Posterior cingulate gyrus (tissue), 11 donors: ENCODE results near the gene VAMP3.
"Not testable (repeated sequence)": the region's sequence is repeated elsewhere in the genome, so short reads cannot be mapped to it uniquely, and the experiment has no call there.

Experiments
- DNase-seq, 10 donors: peaks; one replicate each; pipeline versions ENCODE4 v3.0.0 to v3.0.0-alpha.2; 2020 to 2021; ENCODE audit warnings: mixed read lengths in 3 of 10
- intact Hi-C: fragments of 100-400 bp; cut with DNase I; formaldehyde crosslinking; loops from one replicate; pipeline ENCODE4 v1.15.1; 2023

VAMP3 gene

DNA sequence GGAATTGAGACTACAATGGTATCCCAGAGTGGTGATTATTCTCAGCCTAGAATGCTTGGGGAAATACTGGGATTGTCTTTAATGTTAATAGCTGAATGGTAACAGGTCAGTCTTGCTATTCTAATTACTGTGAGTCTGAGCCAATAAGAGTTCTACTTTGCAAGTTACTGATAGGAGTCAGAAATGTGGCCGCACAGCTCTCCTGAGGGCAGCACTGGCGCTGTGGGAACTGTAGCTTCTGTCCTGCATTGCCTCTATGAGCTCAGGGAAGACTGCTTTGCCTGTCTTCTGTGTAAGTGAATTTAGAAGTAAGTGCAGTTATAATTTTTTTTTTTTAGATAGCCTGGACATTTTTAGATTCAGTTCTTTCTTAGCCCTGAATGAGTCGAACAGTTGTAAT, 10.0 kb upstream of the VAMP3 start:
- no peak for DNase-seq
- intact Hi-C loops = no loop called here

DNA sequence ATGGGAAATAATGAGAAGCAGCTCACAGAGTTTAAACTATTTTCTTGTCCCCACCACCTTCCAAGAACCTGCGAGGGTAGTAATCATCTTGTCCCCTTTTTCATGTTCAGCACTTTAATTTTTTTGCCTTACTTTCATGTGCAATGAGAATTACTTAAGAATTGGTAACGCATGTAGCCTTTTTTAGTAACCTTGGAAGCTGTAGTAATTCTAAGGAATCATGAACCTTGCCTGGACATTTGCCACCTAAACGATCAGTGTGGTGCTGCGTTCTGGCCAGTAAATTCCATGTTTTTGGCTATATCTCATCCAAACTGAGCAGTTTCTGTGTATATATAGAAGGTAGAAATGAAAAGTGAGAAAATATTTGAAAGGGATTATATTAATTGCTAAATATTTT, 3.9 kb upstream of the VAMP3 start:
- DNase-seq = no peak
- intact Hi-C loops = no loop called here

DNA sequence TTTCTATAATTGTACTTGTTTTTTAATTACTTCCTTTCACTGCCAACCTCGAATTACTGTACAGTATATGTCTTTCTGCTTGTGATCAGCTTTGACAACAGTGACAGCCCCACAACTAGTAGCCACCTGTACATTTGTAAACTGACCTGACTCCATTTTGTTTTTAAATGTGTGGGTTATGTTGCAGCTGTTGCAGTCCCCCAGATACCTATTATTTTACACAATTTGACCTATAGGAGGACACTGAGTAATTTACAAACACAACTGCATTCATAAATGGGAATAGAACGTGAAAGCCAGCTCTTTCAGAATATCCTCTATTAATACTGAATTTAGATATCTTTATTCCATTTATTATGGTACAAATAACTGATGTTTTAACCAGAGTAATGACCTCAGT, 2.5 kb upstream of the VAMP3 start:
- DNase-seq = no peak
- intact Hi-C loops = no loop called here

DNA sequence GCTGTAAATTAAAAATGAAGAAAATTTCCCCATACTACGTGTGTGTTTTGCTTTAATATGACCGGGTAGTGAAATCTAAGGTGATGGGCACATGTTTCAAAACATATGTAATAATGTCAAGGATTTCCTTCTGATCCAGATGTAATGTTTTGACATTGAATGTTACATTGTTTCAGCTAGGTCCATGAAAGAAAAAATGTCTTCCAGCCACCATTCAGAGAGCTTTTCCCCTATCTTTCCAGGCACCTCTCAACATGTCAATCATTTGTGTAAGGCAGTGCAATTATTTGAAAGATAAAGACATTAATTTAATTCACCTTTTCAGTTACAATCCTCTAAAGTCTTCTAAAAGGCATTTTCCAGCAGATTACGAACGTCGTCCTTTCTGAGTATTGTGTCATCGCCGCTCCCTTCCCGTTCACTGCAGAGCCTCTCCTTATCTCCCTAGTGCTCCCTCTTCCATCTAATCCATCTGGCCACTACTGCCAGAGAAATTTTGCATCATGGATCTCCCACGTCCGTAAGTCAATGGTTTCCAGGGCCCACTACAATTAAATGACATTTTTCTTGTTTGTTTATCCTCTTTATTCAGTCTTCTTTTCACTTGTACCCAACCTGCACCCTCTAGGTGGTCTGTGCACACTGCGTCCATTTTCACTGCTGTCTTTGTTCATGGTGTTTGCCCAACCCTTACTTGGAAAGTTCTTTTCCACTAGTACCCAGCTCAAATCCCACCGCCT, 1.3 kb upstream of the VAMP3 start:
- intact Hi-C loops = loop anchor here (5.0 kb wide), 1 partner anchor 103 kb away; no protein-coding TSS in a partner anchor

DNA sequence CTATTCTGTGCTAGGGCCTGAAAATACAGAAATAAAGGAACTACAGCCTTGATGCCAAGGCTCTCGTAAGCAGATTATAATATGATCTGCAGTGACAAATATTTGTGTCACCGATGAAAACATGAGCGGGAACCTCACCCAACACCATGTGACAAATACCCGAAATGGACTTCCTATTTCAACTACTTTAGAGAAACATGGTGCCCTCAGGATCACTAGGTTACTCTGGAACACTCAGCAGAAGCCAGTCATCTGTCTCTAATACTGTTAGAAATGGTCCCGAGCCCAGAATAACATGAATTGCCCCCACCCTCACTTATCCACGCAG, 463 bp upstream of the VAMP3 start:
- no peak for DNase-seq
- intact Hi-C loops = loop anchor here (5.0 kb wide), 1 partner anchor 103 kb away; no protein-coding TSS in a partner anchor

More for the DNA sequence above, 1.3 kb upstream of the VAMP3 start:
- no peak for DNase-seq

DNA sequence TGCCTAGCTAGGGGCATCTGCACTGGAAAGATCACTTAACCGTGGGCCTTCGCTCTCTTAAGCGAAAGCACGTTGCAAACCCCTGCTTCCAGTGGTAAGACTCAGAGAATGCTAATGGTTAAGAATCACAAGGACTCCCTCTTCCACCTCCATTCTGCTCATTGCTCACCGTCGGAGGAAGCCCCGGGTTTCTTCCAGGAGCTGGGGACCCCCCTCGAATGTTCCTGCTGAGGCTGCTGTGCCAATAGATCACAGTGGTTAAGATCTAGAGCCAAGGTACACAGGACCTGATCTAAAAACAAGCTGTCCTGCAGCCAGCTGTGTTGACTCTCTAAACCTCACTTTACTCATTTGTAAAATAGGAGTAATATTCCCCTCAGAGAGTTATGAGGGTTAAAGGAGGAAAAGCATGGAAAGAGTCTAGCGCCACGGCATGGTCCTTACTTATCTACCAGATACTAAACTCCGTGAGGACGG, 765 bp downstream of the VAMP3 start:
- intact Hi-C loops = loop anchor here (1.0 to 5.0 kb wide), 2 partner anchors 11 to 105 kb away; no protein-coding TSS in a partner anchor
- no peak for DNase-seq

DNA sequence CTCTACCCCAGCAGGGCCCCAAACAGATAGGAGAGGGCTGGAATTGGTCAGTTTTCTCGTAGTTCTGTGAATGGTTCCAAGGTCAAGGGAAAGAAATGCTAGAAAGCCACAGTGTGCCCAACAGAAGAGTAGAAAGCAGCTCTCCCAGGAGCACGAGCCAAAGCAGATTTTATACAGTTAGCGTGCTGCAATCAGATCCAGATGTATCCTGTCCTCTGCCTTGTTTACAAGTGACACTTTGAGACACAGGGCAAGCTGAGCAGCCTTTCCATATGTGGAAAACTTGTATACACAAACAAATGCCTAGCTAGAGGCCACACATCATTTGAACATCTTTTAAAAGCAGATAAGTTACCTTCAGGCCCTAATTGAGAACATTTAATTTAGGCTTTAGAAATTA, 6.5 kb downstream of the VAMP3 start:
- intact Hi-C loops = no loop called here
- DNase-seq = no peak

DNA sequence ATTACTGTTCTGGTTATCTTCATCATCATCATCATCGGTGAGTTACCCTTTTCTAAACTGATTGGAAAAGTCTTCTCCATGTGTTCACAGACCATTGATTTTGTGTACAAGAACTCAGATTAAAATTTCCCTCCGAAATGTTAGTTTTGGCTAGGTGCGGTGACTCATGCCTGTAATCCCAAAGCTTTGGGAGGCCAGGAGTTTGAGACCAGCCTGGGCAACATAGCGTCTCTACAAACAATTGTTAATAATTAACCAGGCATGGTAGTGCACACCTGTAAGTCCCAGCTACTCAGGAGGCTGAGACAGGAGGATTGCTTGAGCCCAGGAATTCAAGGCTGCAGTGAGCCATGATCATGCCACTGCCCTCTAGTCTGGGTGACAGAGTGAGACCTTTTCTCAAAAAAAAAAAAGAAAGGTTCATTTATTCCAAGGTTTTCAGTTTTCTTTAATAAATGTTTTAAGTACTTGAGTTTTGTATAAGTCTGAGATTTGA, 7.1 kb downstream of the VAMP3 start:
- no peak for DNase-seq
- intact Hi-C loops = no loop called here

DNA sequence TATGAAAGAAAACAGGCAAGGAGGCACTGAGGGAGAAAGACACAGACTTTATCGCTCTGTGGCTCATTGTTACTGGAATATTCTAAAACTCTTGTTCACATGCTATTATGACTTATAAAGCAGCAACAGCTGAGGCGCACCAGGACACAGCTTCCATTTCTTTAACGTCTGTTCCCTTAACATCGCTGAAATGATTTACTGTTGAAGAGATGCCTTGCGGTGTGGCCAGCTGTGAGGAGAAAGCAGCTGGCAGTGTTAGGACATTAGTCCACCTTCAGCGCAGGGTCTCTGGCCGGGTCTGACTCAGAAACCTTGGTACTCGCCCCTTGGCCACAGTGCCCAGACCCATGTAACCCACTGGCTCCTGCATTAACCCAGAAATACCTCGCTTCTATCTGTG, 9.9 kb downstream of the VAMP3 start:
- intact Hi-C loops = loop anchor here (10.0 kb wide), 2 partner anchors 124 to 184 kb away; partner anchors contain the start of gene PARK7
- DNase-seq = peak in 1 of 10 donors; percentile 49

DNA sequence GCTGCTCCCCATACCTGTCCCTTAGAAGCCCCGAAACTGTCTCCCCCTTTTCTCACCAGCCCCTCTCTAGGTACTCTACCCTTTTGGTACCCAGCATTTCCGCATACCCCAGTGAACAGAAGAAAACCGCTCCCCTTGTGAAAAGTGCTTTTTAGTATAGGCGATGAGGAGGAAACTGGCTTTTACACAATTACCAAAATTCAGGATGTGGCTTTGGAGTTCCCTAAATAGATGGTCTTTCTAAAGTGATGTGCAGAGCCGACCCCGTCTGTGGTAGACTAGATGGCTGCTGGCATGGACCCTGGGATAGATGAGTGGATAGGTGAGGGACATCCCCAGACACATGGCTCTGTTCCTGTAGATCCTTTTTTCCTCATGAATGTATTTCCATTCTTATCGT, 10.4 kb downstream of the VAMP3 start:
- intact Hi-C loops = loop anchor here (10.0 kb wide), 2 partner anchors 123 to 183 kb away; partner anchors contain the start of gene PARK7
- DNase-seq = no peak

DNA sequence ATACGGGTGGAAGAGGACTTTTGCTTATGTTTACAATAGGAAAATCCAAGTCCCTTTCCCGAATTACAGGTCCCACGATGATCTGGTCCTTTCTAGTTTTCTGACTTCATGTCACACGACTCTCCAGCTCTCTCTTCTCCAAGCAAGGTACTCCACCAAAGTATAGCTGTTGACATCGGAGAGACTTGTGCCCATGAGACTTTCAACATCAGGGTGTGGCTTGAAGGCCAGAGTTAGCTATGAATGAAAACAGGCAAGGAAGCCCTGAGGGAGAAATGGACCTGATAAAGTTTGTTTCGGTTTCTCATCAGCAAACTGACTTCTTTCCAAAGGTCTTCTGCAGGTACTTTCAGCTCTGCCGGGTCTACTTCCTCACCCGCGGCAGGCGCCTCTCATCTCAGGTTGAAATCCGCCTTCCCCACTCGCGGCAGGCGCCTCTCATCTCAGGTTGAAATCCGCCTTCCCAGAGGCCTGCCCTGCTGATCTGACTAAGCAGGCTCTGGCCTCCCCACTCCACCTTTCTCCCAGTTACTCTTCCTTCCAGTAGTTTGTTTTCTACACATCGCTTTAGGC, 10.9 kb downstream of the VAMP3 start:
- DNase-seq = no peak
- intact Hi-C loops = loop anchor here (10.0 kb wide), 2 partner anchors 123 to 183 kb away; partner anchors contain the start of gene PARK7

DNA sequence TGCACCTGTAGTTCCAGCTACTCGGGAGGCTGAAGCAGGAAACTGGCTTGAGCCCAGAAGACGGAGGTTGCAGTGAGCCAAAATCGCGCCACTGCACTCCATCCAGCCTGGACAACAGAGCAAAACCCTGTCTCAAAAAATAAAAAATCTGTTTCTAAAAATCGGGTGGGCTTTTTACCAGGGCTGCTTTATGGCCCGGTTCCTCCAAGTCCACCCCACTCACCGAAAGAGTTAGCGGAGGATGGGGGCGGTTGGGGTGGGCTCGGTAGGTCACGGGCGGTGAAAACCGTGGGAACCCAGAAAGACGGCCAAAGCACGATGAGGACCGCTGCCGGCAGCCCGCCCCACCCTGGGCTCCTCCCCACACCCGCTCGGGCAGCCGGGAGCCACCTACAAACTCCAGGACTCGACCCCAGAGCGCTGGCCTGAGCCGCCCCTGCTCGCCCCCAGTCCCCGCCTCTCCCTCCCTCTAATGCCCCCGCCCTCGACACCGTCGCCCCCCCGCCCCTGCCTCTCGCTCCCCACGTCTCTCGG, 12.1 kb downstream of the VAMP3 start:
- DNase-seq = peak in 9 of 10 donors; percentile 33 to 93 (median 58)
- intact Hi-C loops = loop anchor here (1.0 to 10.0 kb wide), 3 partner anchors 12 to 182 kb away; partner anchors contain the start of genes PARK7 and VAMP3

DNA sequence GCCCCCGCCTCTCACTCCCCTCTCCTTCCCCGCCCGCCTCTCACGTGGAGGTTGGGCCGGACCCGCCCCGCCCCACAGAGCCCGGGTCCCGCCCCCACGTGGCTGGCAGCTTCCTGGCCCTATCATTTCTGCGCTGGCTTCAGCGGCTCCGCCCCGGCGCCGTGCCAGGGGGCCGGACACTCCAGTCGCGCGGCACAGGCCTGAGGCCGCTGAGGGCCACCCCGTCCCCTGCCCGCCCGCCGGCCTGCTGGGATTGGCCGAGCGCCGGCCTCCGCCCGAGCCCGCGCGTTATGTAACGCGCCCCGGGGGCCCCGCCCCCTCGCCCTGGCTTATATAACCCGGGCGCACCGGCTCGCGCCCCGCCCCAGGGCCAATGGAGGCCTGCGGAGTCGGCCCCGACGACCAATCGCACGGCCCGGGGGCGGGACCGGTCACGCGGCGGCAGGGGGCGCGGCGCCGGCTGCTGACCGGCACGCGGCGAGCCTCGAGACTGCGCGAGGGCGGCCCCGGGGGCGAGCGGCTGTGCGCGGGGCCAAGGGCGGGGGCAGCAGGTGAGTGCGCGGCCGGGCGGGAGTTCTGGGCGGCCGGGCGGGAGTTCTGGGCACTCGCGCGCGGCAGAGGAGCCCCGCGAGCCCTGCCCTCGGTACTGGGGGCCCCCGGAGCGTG, 12.9 kb downstream of the VAMP3 start, which contains the start of gene PER3:
PER3 (plus strand) TSS at position 466 of the 666 bp plus-strand sequence. CDS start 587 bp downstream, outside the sequence.
- intact Hi-C loops = loop anchor here (1.0 to 10.0 kb wide), 3 partner anchors 13 to 181 kb away; partner anchors contain the start of genes PARK7 and VAMP3
- DNase-seq = peak; percentile 94 to 100 (median 98)

DNA sequence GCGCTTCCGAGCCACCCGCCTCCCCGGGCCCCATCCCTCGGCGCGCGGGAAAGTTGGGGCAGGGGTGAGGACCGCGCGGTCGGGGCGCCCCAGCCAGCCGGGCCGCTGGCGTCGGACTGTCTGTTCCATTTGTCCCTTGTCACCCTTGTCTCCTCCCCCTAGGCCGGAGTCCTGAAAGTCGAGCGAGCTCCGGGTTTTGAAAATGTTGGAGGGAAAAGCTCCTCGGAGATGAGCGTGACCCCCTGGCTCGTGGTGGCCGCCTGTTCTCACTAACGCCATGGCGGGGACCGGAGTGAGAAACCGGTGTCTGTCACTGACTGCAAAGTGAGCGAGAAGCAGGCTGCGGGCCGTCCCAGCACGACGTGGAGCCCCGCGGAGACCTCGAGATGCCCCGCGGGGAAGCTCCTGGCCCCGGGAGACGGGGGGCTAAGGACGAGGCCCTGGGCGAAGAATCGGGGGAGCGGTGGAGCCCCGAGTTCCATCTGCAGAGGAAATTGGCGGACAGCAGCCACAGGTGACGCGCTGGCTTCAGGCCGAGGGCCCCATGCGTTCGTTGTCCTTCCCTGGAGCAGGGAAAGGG, 13.5 kb downstream of the VAMP3 start:
- DNase-seq = peak in 3 of 10 donors; percentile 17 to 71 (median 19)
- intact Hi-C loops = loop anchor here (10.0 kb wide), 2 partner anchors 120 to 180 kb away; partner anchors contain the start of gene PARK7

DNA sequence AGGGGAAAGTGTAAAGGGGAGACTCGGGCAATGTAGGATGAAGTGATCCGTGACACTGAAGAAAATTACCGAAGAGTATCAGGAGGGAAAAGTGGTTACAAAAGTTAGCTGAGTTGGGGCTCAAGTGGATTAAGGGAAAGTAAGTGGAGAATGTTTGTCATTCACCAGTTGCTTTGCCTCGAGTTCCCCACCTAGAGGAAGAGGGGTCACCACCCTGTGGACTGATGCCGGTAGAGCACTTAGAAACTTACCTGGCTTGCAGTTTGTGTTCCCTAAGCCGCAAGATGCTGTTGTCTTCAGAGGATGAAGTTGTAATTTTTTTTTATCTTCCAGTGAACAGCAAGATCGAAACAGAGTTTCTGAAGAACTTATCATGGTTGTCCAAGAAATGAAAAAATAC, 14.0 kb downstream of the VAMP3 start:
- no peak for DNase-seq
- intact Hi-C loops = loop anchor here (10.0 kb wide), 2 partner anchors 120 to 180 kb away; partner anchors contain the start of gene PARK7

DNA sequence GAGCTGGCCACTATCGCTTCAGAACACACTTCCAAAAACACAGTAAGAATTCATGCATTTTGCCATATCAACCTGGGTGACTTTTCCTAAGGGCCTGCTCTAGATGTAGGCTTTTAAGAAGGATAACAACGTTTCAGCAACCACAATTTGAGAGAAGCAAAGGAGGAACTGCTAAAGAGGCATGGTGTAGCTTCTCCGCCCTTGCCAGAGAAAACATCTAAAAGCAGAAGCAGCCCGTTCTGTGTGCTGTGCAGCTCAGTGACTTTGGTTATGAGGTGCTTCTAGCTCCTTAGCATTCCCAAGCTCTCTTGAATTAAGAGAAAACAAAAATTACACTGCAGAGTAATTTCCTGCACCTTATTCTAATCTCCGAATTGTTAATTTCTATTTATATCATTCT, 15.7 kb downstream of the VAMP3 start:
- intact Hi-C loops = loop anchor here (10.0 kb wide), 2 partner anchors 118 to 178 kb away; partner anchors contain the start of gene PARK7
- no peak for DNase-seq

DNA sequence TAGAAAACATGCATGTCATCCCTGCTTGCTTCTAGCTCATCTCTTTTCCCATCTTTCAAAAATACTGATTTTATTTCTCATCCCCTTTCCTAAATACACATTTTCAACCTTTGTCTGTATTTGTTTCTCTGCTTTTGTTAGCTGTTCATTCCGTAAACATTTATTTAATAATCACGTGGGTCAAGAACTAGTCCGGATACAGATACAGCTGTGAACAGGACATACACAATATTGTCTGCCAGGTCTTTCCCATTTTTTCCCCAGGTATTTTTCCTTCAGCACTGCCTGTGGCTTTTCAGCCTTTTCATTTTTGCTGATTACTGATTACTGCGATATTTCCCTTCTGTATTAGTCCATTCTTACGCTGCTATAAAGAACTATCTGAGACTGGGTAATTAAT, 18.7 kb downstream of the VAMP3 start:
- intact Hi-C loops = loop anchor here (10.0 kb wide), 2 partner anchors 115 to 175 kb away; partner anchors contain the start of gene PARK7
- no peak for DNase-seq

DNA sequence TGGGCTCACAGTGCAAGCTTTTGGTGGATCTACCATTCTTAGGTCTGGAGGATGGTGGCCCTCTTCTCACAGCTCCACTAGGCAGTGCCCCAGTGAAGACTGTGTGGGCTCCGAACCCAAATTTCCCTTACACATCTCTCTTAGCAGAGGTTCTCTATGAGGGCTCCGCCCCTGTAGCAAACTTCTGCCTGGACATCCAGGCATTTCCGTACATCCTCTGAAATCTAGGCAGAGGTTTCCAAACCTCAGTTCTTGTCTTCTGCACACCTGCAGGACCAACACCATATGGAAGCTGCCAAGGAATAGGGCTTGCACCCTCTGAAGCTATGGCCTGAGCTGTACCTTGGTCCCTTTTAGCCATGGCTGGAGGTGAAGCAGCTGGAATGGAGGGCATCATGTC, 19.9 kb downstream of the VAMP3 start:
- DNase-seq, intact Hi-C loops: not testable (repeated sequence)

DNA sequence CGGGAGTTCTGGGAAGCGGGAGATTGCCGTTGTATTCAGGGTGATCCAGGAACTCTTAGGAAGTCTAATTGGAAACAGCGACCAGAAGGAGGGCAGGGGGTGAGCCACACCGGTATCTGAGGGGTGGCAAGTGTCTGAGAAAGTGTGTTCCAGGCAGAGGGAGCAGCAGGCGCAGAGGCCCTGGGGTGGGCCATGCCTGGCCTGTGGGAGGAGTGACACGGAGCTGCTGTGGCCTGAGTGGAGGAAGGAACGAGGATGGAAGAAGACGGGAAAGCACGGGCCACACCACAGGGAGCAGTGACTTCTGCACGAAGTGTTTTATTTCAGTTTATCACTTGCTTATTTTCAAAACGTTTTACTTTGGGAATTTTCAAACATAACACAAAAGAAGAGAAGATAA, 24.3 kb downstream of the VAMP3 start:
- intact Hi-C loops = no loop called here
- DNase-seq = peak in 1 of 10 donors; percentile 62

DNA sequence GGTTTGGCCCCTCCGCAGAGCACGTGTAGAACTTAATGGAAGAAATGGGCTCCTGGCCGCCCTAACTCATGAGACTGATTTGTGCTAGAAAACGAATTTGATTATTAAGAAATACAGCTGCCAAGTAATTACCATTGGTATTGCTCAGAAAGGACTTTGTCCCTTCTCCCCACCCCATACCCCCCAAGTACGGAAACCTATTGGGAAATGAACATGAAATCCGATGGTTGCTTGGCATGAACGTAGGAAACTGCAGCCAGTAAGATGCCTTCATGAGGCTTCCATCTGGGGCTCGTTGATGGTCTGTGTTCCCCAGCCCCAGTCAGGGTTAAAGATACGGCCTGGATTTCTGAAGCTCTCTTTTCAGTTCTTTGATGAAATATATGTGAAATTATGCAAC, 34.4 kb downstream of the VAMP3 start:
- no peak for DNase-seq
- intact Hi-C loops = no loop called here
